Omental fat pad (tissue), 4 donors: ENCODE data around the gene ENO3. TPM values are rescaled to one million over a fixed set of nuclear protein-coding genes. Genes with fewer than 3 reads are reported as not detected.

Experiments
- ATAC-seq: fragments of 150-250 bp; one replicate; pipeline ENCODE4 v1.9.1; 2016; ENCODE audit warnings: mild to moderate bottlenecking, moderate library complexity; ENCODE audit not compliant: low FRiP score
- DNase-seq: peaks from one replicate; pipeline ENCODE4 v3.0.0-alpha.2; 2019; ENCODE audit warnings: low spot score
- total RNA-seq, 4 donors: library from RNA; depleted of rRNA; stranded (reverse); fragments of >200 nt; gene quantifications; one replicate each; pipeline ENCODE4 v1.1.0, GENCODE V29; 2016
- TF ChIP-seq, protein P1 (sequence below), 3 donors: fragments of 450-650 bp; IDR thresholded peaks; one replicate each; pipeline ENCODE4 v1.5.1; 2016 to 2017; ENCODE audit warnings: antibody characterized with exemption in 3 of 3, mild to moderate bottlenecking in 3 of 3, moderate library complexity in 2 of 3

ENO3 gene
- total RNA-seq, 4 donors from 2014 or later: 2.8 to 5.3 (median 3.3) TPM

GRCh38 chr17:4953451-4953961, 2.6 kb downstream of the ENO3 start:
- ATAC-seq (no peak), DNase-seq (no peak)
- TF ChIP-seq, protein P1, sequence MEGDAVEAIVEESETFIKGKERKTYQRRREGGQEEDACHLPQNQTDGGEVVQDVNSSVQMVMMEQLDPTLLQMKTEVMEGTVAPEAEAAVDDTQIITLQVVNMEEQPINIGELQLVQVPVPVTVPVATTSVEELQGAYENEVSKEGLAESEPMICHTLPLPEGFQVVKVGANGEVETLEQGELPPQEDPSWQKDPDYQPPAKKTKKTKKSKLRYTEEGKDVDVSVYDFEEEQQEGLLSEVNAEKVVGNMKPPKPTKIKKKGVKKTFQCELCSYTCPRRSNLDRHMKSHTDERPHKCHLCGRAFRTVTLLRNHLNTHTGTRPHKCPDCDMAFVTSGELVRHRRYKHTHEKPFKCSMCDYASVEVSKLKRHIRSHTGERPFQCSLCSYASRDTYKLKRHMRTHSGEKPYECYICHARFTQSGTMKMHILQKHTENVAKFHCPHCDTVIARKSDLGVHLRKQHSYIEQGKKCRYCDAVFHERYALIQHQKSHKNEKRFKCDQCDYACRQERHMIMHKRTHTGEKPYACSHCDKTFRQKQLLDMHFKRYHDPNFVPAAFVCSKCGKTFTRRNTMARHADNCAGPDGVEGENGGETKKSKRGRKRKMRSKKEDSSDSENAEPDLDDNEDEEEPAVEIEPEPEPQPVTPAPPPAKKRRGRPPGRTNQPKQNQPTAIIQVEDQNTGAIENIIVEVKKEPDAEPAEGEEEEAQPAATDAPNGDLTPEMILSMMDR (IDR thresholded peaks at IDR 0.05): no peak

DNA sequence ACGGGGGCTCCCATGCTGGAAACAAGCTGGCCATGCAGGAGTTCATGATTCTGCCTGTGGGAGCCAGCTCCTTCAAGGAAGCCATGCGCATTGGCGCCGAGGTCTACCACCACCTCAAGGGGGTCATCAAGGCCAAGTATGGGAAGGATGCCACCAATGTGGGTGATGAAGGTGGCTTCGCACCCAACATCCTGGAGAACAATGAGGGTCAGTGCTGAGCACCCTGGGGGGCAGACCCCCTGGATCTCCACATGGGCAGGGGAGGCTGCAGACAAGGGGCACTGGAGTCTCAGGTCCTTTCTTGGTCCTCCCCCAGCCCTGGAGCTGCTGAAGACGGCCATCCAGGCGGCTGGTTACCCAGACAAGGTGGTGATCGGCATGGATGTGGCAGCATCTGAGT, 4.2 kb downstream of the ENO3 start:
- no peak for DNase-seq
- TF ChIP-seq, protein P1 (IDR thresholded peaks at IDR 0.05): no peak
- no peak for ATAC-seq

DNA sequence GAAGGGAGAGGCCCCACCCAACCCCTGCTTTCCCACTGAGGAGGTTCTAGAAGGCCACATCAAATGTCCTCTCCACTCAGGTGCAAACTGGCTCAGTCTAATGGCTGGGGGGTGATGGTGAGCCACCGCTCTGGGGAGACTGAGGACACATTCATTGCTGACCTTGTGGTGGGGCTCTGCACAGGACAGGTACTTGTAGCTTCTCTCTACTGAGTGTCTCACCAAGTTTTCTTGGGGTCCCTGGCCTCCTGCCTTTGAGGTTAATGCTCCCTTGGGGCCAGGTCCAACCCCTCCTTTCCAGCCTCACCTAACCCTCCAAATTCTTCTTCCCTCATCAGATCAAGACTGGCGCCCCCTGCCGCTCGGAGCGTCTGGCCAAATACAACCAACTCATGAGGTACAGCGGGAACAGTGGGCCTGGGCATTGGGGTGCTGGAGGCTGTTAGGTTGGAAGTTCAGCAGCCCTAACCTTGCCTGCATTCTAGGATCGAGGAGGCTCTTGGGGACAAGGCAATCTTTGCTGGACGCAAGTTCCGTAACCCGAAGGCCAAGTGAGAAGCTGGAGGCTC, 5.7 kb downstream of the ENO3 start:
- ATAC-seq: no peak
- no peak for DNase-seq
- TF ChIP-seq, protein P1 (IDR thresholded peaks at IDR 0.05): no peak

DNA sequence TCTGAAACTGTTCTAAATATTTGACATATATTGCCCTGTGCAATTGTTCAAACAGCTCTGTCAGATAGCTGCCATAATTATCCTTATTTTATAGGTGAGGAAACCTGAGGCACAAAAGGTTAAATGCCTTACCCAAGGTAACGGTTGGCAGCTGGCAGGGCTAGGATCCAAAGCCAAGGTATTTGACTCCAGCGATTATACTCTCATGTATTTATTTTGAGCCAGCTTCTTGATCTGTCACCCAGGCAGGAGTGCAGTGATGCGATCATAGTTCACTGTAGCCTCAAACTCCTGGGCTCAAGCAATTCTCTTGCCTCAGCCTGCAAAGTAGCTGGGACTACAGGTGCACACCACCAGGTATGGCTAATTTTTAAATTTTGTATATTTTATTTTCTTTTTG, 7.2 kb downstream of the ENO3 start:
- TF ChIP-seq, protein P1 (IDR thresholded peaks at IDR 0.05): no peak
- ATAC-seq (no peak), DNase-seq (no peak)

DNA sequence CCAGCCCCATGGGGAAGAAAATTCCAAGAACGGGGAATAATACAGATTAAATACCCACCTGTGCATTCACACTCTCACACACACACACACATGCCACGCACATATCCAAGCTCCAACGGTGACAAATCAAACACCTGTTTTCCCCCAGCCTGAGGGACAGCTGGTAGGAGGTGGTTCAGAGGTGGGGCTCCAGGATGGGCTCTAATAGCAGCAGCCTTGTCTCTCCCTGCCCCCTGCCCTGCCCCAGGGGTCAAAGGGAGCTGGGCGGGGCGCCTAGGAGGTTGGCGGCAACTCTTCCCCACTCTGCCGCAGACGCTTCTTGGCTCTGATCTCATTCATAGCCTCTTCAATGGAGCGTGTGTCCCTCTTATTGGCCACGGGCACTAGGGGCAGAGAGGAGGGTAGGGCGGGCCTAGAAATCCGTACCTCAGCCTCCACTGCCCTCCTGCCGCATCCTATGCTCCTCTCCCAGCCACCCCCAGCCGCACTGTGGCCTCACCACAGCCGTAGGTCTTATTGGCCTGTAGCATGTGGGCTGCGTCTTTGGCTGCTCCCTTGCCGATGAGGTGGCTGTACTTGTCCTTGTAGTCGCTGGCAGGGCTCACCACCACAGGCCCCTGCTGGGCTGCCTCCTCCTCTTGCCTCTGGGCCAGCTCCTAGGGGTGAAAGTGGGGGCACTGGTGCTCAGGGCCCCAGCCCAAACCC, 8.5 kb downstream of the ENO3 start:
- TF ChIP-seq, protein P1 (IDR thresholded peaks at IDR 0.05): no peak
- DNase-seq (no peak), ATAC-seq (no peak)

GRCh38 chr17:4960279-4960922, 9.5 kb downstream of the ENO3 start:
- no peak for ATAC-seq
- TF ChIP-seq, protein P1 (IDR thresholded peaks at IDR 0.05): no peak

More at GRCh38 chr17:4960279-4960922, 9.5 kb downstream of the ENO3 start:
- DNase-seq: no peak
